Jurkat, Clone E6-1 (cell line): ENCODE results near the gene BTBD17.
A peak's percentile ranks its signal among the peaks of the same experiment; 100 is the strongest.

ENCODE experiments used
- DNase-seq: peaks from one replicate; pipeline ENCODE4 v3.0.0-alpha.2; 2011; ENCODE audit warnings: low read depth, low spot score
- H3K4me3 ChIP-seq: 2 replicates; pipeline ENCODE4 v1.5.1; 2011; ENCODE audit warnings: mild to moderate bottlenecking, low read length, control low read depth, moderate library complexity

Gene BTBD17

DNA sequence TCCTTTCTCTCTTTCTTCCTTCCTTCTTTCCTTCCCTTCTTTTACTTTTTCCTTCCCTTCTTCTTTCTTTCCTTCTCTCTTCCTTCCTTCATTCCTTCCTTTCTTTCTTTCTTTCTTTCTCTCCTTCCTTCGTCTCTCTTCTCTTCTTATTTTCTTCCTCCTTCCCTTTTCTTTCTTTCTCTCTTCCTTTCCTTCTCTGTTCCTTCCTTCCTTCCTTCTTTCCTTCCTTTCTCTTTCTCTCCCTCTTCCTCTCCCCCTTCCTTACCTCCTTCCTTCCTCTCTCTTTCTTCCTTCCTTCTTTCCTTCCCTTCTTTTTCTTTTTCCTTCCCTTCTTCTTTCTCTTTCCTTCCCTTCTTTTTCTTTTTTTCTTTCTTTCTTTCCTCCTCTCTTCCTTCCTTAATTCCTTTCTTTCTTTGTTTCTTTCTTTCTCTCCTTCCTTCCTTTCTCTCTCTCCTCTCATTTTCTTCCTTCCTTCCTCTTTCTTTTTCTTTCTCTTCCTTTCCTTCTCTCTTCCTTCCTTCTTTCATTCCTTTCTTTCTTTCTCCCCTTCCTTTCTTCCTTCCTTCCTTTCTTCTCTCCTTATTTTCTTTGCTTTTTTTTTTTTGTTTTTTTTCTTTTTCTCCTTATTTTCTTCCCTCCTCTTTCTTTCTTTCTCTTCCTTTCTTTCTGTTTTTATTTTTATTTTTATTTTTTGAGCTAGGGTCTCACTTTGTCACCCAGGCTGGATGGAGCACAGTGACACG lies 28.4 kb upstream of the BTBD17 start:
- no peak for DNase-seq
- no peak overlapping the region for H3K4me3 ChIP-seq

DNA sequence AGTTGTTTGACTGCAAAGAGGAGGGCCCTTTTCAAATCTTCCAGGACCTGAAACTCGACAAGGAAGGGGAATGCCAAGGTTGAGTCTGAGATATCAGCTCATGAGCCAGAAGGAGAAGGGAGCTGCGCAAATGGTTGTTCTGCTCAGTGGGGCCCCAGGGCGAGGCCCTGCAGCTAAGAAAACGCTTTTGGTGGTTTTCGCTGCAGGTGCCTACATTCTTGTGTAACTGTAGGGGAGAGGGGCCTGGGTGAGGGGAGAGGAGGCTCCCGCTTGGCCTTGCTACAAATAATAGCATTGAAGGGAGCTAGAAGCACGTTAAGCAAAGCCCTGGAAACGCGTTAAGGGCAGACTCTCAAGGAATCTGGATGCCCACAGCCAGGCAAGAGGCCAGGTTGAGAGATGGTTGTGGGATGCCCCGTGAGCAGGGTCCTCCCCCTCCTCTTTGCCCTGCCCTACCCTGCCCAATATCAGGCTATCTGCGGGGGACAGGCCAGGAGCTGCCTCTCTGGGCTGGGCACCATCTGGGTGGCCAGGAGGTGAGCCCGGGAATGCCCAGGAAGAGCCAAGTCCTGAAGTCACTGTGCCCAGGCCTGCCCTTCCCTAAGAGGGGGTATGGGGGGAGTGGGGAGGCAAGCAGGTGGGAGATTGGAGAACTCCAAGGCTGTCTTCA lies 27.6 kb upstream of the BTBD17 start:
- no peak overlapping the region for H3K4me3 ChIP-seq
- DNase-seq = peak; percentile 32

DNA sequence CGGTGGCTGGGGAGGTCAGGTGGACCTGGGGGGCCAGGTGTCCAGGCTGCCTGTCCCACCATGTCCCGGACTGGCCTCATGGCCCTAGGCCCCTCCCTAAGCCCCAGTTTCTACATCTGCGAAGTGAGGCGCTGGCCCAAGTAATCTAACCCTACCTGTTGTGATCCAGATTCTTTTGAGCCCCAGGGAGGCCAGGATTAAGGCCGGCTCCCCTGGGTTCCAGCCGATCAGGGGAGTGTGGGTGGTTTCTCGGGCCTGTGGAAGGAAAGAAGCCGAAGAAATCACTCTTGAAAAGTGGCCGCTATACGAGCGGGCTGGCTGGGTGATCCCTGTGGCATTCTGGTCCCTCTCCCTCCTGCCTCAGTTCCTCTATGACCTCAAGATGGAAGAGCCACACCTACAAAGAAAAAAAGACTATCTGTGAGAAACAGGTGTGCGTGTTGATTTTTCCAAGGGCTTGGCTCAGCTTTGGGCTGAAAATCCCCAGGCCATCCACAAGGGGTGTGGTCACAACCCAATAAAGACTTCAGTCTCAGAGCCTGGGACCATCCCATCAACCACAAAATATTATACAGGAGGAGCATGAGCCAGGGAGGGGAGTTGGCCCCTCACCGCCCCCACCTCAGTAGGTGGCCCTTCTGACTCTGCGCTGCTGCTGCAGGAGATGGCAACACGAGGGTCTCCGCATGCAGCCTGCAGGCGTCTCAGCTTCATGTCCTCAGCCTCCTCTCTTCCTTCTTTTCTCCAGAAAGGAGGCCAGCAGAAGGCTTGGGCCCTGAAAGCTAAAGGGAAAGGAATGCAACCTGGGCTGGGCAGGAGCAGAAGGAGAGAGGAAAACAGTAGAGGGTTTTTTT lies 25.9 kb upstream of the BTBD17 start:
- H3K4me3 ChIP-seq = no peak overlapping the region
- DNase-seq = no peak

DNA sequence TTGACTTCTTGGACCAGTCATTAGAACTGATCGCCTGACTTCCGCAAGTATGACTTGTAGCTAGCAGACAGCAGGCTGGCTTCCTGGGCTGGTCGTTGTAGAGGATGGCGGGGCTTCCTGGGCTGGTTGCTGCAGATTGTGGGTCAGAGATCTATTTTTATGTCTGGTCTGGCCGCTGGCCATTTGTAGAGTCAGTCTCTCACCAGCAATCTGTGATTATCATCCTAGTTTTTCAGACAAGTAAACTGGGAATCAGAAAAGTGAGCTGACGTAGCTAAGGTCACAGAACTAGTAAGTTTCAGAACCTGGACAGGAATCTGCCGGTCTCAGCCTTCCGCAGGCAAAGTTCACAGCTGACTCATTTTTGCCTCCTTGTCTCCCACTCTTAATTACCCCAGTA lies 24.7 kb upstream of the BTBD17 start:
- no peak overlapping the region for H3K4me3 ChIP-seq
- DNase-seq = no peak

DNA sequence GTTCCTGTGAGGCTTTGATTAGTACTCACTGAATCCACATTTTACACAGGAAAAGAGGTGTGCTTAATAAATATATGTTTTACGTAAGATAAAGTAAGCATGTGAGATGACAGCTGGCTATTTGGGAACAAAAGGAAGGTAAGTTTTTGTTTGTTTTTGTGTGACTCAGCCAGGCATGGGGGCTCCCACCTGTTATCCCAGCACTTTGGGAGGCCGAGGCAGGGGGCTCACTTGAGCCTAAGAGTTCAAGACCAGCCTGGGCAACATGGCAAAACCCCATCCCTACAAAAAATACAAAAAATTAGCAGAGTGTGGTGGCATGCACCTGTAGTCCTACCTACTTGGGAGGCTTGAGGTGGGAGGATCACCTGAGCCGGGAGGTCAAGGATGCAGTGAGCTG lies 23.5 kb upstream of the BTBD17 start:
- no peak for DNase-seq
- no peak overlapping the region for H3K4me3 ChIP-seq

DNA sequence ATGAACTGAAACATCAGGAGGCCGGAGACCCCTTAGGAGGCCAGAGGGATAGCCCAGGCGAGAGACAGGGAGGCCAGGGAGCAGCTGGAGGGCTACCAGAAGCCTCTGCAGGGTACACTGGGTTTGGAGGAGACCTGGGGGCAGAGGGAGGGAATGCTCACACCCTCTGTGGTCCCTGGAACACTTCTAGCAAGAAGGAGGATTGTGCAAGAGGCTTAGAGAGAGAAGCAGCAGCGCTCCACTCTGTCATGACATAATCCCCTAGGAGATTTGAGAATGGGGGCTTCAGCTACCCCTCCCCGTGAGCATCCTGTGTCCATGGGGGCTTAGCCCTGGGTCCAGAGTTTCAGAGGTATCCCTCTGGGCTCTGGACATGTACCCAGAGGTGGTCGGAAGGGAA lies 21.5 kb upstream of the BTBD17 start:
- H3K4me3 ChIP-seq = no peak overlapping the region
- no peak for DNase-seq

DNA sequence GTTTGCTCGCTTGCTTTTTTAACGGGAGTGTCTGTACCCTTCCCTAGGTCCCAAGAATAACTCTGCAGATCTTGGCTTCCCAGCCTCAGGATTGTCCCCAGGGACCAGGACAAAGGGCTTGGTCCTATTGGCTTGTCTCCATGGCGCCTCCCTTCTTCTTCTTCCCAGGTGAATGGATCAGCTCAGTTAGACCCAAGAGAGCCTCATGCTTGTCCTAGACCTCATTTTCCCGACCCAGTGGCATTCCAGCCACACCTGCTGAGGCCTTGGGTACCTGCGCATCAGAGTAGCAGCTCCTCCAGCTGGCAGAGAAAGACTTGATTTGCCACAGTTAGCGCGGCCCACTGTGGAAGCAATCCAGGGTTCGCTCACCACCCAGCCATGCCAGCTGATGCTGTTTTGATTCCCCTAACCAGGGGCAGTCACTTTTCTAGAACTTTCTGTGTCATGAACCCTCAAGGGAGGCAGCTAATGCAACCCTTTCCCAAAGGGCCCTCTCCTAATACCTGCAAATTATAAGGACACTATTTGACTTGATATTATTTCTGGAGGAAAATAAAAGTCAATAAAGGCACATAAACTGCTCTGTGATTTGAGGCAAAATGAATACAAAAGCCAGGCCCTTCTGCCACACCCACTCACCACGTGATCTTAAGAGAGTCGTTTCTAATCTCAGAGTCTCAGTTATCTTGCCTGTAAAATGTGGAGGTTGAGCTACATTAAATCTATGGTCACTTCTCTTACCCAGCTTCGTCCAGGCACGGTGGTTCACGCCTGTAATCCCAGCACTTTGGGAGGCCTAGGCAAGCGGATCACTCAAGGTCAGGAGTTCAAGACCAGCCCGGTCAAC lies 19.5 kb upstream of the BTBD17 start:
- H3K4me3 ChIP-seq = no peak overlapping the region
- no peak for DNase-seq

DNA sequence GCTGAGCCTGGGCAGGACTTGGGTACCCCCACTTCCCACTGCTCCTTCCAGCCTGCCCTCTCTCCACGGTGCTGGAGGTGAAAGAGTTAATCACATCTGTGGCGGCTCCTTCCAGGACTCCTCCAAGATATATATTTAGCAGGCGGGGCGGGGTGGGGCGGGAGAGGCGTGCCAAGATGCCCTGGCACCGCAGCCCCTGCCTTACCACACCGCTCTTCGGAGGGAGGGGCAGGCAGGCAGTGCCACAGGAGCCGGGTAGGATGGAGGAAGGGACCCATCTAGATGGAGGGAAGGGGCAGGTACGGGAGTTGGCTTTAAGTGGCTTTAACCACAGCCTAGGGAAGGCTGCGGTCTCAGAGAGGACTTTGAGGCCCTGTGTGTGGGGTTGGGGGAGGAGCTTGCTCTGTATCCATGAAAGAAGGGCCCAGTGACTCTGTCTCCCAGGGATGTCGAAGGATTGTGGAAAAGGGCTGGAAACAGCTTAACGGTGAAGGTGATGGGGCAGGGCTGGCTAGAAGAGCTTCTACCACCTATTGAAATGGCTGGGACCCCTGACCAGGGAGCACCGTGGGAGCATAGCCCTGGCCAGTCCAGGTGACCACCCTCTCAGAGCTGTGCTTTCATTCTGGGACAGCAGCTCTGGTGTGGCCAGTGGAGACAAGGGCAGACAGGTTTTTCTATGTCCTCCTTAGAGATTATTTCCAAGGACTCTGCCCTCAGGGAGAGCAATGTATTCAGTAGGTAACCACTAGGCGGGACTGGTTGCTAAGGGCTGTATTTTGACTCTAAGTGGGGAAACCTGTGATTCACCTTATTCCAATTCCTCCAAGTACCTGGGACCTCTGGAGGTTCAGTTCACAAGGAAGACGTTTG lies 18.7 kb upstream of the BTBD17 start:
- DNase-seq = peak; percentile 44
- H3K4me3 ChIP-seq = no peak overlapping the region; the same call in 1 of the 2 replicates

DNA sequence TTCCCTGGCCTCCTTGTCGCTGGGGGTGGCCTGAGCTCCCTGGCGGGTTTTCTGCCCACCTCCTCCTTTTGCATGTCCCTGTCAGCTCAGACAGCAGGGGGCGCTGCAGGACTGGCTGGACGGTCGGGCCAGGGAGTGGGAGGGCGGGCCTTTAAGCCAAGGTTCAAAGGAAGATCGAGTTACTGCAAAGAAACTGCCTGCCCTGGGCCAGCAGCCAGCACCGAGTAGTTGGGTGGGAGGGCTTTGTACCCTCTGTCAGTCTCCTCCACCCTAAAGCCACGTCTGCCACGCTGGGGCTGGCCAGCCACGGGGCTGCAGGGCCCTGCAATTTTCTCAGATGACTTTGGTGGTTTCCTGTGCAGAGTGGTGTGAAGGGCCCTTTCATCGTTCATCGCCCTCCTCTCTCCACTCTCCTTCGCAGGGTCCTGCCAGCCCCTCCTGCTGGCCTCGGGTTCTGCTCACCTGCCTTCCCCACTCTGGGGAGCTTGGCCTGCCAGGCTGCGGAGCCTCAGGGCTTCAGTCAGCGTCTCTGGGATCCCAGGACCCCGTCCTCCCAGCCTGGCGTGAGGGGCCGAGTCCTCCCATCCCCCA lies 17.9 kb upstream of the BTBD17 start:
- H3K4me3 ChIP-seq = peak overlapping the region; percentile 13; the same call in 1 of the 2 replicates
- peak; percentile 71 for DNase-seq

DNA sequence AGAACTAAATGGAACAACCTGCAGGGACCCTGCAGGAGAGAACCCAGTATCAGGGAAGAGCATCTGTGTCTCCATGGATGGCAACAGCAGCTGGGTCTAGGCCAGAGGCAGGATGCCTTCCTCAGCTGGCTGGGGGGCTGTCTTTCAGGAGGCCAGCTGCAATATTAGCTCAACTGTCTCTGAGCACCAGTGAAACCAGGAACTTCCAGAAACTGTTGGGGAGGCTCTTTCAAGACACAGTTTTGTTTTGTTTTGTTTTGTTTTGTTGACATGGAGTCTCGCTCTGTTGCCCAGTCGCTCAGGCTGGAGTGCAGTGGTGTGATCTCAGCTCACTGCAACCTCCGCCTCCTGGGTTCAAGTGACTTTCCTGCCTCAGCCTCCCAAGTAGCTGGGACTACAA lies 13.2 kb upstream of the BTBD17 start:
- DNase-seq = no peak
- no peak overlapping the region for H3K4me3 ChIP-seq

DNA sequence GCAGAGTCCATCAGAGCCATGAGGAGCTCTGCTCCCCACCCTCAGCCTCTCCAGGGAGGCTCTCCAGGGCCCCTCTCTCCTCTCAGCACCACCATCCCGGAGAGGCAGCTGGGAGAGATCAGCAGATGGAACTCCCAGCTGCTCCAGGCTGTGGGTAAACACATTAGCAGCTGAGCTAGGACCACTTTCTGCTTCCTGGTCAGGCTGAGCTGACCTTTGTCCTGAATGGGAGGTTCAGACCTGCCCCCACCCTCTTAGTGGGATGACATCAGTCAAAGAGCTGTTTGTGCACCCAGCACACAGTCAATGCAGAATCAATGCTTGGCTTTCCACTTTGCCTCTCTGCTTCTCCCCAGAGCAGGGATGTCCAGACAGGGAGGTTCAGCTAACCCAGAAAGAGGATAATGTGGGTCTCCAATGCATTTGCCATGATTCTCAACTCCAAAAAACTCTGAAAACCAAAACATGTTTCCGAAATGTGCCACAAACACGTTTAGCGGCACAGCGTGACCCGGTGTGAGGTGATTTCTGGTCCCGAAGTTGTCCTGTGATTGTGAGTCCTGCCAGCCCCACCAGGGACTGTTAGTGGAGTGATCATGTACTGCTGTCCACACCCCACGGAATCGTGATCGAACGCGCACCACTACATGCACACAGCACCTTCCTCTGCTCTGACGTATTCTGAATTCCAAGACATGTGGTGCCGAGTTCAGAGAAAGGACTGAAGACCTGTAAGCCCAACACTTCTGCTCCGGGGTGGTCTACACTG lies 12.4 kb upstream of the BTBD17 start:
- no peak overlapping the region for H3K4me3 ChIP-seq
- DNase-seq = no peak

DNA sequence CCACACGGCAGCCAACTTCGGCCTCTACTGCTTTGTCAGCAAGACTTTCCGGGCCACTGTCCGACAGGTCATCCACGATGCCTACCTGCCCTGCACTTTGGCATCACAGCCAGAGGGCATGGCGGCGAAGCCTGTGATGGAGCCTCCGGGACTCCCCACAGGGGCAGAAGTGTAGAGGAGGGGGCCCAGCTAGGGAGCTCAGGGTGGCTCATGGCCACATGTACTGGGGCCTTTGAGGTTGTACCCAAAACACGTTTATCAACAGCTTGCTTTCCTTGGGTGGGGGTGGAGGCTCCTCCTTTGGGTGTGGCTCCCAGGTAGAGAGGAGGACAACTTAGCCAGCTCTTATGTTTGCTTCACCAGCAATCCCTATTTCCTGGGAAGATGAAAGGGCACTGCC lies 10.8 kb upstream of the BTBD17 start:
- no peak overlapping the region for H3K4me3 ChIP-seq
- DNase-seq = no peak

DNA sequence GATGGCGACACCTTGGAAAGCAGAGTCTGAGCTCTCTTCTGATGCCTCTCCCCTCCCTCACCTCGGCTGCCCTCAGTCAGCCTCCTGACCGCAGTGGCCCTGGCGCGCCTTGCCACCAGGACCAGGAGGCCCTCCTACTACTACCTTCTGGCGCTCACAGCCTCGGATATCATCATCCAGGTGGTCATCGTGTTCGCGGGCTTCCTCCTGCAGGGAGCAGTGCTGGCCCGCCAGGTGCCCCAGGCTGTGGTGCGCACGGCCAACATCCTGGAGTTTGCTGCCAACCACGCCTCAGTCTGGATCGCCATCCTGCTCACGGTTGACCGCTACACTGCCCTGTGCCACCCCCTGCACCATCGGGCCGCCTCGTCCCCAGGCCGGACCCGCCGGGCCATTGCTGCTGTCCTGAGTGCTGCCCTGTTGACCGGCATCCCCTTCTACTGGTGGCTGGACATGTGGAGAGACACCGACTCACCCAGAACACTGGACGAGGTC lies 10.0 kb upstream of the BTBD17 start:
- DNase-seq = no peak
- H3K4me3 ChIP-seq = no peak overlapping the region

DNA sequence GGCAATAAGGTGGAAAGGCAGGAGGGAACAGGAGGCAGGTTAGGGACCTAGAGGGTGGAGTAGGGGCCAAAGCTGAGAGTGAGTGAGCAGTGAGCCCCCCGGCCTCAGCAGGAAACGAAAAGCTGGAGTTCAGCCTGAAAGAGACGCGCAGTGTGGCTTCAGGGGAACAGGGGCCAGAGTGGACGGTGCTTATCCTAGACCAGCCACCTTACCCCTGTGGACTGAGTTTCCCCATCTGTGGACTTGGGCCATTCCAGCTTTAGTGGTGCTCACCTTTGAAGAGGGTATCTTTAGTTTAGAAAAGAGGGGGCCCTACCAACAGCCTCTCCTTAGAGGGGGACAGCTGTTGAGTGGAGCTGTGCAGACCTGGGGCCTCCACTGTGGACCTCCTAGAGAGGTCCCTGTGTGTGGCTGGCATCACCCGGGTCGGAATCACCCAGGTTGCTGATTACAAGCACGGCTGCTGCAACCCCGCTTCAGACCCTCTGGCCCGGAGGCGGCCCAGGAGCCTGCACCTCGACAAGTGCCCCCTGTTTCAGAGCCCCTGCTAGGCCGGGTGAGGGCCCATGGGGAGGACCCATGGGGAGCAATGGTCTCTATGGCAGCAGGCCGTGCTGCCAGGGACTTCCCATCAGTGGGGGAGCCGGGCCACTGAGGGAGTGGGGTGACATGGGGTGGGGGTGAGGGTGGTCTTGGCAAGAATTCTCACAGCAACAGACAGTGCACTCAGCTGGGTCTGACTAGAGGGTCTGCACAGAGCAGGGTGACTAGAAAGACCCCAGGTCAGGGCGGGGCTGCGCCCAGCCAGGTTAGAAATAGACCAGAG lies 8.2 kb upstream of the BTBD17 start:
- no peak for DNase-seq
- no peak overlapping the region for H3K4me3 ChIP-seq

DNA sequence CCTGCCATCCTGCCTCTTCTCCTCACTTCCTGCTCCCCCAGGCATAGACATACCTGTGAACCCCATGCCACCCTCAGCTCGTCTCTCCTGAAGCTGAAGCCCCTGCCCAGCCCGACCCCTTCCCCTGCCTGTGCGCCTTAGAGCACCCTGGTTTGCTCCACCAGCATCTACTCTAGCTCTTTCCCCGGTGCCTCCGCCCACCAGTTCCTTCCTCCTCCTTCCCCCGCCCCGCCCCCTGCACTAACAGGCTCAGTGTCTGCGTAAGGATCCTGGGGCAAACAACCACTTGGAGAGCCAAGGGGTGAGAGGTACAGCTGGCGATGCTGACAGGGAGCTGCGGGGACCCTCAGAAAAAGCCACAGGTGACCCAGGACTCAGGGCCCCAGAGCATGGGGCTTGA lies 7.6 kb upstream of the BTBD17 start:
- H3K4me3 ChIP-seq = no peak overlapping the region
- no peak for DNase-seq

DNA sequence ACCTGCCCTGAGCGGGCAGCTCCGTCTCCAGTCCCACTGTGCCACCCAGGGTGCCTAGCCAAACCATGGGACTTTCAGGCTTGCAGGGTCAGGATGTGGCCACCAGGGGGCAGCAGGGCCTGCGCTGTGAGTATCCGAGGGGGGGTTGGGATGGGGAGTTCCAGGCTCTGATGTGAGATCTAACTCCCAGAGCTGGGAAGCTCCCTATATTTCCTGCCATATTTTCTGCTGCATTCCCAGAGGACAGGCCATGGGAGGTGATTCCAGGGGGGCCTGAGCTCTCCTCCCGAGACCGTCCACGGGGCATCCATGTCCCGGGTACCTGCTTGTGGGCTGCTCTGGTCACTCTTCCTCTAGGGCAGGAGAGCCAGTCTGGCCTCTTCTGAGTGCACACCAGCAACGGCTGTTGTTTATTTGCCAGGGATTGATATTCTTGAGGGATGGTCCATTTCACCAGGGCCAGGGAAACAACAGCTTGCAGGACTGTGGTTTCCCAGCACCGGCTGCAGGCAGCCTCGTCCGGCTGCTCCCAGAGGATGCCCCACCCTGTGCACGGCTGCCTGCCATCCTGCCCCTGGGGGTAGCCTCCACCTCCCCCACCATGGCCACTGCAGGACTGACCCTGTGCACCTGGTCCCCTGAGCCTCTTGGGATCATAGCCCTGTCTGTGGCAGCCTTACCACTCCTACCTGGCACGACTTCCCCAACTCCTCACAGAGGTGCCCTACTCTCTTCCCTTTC lies 6.8 kb upstream of the BTBD17 start:
- no peak for DNase-seq
- H3K4me3 ChIP-seq = no peak overlapping the region
